HG03460 (cell line): ENCODE results near the gene RNF14.

ENCODE experiments used
- ATAC-seq: cut with Tn5 transposase; IDR thresholded peaks from one replicate; pipeline ENCODE4 v1.9.1; 2021; ENCODE audit not compliant: unreplicated experiment

Gene RNF14

DNA sequence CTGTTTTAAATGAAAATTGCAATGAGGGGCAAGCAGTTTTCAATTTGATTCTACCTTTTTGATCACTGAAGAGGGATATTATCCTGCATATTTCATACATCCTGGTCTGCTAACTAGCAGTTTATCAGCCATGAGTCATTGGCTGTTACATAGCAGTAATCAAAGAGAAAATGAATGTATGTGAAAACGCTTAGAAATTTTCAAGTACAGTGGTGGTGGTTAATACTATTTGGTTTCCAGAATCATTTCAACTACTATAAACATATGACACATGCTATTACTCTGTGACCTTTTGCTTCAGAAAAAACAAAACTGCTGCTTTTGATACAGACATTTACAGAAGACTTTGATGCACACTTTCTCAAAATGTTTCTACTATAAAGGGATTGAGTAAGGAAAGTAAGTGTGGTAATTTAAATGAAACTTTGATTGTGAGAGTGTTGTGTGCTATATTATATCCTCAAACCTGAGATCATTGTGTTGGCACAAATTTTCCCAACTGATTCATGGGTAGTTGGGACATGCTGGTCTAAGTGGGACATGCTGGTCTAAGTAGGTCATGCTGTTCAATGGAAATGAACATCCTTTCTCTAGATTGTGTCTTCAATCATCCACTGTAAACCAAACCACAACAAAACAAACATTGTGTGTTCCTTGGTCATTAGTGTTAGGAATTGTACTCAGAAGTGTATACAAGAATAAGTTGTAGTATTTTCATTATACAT is 5.1 kb downstream of the RNF14 start:
- ATAC-seq: no peak

DNA sequence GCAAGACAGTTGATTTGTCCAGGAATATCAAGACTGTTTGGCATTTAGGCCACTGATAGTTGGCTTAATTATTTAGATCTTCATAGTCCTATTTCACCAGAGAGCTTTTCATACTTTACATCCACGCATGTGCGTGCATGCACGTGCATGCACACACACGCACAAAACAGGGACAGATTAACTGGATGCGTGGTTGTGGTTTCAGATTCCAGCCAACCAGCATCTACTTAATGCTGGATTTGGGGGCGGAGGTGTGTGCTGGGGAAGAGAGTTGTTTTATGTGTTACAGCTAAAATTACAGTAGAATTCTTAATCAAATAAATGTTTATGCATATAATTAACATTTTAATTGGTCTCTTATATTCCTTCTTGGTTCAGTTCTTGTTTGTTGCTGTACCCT is 7.3 kb downstream of the RNF14 start:
- ATAC-seq: no peak

- ATAC-seq: no peak
Measured at GRCh38 chr5:141978389-141978788, 9.5 kb downstream of the RNF14 start.

DNA sequence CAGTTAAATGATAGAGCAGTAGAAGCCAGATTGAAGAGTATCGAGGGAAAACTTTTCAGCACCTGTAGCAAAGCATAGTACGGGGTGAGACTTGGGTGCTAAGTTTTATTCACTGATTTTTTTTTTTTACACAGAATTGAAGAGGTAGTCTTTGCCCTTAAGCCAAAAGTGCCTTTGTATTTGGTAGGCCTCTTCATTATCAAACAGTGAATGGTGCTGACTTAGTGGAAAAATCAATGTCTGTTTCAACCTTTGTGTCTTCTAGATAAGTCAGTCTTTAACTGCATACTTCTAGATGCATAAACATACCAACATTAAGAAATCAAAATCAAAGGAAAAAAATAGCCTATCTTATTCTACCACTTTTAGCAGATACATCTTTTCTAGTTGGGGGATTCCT is 13.7 kb downstream of the RNF14 start:
- no peak for ATAC-seq

GRCh38 chr5:141986072-141986471 is 17.2 kb downstream of the RNF14 start:
- ATAC-seq: no peak

DNA sequence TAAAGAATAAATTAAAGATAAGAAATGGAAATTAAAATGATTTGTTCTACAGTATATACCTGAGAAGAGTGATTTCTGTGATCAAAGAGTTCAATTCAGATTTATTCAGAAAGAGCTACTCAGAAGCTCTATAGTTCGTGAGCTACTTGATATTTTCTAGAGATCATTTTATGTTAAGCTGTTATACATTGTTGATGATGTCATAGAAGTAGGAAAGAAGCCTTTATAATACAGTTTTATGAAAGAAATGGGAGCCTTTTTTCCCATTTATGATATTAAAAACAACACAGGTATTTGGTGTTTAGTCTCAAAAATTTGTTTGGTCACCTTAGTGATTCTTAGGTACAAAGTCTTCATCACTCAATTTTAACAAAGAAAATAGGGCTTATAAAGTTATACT is 20.8 kb downstream of the RNF14 start:
- ATAC-seq: no peak

GRCh38 chr5:141992349-141992963 is 23.6 kb downstream of the RNF14 start:
- ATAC-seq: no peak

- no peak for ATAC-seq
Measured at GRCh38 chr5:141994511-141995136, 25.7 kb downstream of the RNF14 start.

- ATAC-seq: no peak
Measured at GRCh38 chr5:141995656-141996055, 26.8 kb downstream of the RNF14 start.

DNA sequence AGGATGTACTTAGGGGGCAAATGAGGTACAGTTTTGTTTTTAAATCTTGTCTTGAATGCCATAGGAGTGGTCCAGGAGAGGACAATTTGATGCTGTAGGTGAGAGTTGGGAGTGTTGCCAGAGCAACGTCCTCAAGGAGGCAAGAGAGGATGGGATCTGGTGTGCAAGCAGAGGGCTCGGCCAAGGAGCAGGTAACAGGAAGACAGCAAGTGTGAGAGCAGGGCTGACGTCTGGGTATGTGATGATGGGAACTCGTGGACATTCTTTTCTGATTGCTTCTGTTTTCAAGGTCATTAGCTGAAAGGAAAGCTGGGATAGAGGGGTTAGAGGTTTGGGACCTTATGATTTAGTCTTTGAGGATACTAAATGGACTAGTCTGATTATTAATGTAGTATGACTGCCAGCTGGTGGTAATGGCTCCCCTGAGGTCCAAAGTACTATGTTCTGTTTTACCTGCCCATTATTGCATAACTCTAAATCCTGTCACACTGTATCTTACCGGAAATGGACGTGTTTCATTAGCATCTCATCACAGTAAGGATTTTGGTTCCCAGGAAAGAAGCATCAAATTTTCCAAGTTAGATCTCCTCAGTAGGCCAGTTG is 28.6 kb downstream of the RNF14 start:
- ATAC-seq: no peak

DNA sequence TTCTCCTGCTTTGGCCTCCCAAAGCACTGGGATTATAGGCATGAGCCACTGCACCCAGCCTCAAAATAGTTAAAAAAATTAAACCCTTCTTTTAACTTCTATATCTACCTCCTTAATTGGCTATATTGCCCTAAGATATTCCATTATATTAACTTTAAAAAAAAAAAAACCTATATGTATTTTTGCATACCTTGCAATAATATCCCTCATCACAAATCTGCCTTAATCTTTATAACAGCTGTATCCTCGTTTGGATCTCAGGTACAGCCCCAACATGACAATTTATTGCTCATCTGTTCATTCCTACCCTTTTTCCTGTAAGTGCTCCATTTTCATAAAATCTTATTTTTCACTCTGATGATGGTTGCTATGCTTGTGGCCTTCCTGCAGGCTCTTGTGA is 31.3 kb downstream of the RNF14 start:
- no peak for ATAC-seq

DNA sequence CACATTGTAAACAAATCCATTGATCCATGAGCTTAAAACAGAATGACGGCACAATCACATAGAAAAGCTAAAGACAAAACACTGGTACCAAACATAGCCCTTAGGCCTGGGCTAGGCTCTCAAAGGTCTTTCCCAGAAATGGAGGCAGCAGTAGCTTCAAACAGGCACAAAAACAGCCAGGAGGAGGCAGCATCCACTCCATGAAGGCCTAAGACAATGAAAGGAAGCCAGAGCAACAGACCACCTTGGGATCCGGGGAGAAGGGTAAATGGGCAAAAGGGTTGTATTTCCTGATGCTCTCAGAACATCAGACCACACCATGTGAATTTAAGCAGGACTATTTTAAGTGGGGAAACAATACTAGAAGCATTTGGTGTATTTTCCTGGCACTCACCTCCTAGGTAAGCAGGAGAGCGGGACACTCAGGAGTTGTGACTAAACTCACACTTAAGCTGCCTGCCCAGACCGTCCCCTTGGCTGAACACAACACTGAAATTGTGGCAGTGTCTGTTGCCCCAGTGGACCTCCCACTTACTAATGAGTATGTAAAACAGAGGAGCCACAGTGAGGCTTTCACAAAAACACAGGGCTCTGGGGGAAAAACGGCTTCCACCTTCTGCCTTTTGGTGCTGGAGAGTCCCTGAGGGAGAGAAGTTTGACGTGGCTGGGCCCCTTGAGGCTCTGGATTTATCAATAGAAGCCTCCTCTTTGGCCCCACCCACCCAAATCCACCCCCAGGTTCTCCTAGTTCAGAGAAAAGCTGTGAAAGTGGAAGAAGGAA is 32.0 kb downstream of the RNF14 start:
- ATAC-seq: no peak

GRCh38 chr5:142003266-142003800 is 34.4 kb downstream of the RNF14 start:
- no peak for ATAC-seq

DNA sequence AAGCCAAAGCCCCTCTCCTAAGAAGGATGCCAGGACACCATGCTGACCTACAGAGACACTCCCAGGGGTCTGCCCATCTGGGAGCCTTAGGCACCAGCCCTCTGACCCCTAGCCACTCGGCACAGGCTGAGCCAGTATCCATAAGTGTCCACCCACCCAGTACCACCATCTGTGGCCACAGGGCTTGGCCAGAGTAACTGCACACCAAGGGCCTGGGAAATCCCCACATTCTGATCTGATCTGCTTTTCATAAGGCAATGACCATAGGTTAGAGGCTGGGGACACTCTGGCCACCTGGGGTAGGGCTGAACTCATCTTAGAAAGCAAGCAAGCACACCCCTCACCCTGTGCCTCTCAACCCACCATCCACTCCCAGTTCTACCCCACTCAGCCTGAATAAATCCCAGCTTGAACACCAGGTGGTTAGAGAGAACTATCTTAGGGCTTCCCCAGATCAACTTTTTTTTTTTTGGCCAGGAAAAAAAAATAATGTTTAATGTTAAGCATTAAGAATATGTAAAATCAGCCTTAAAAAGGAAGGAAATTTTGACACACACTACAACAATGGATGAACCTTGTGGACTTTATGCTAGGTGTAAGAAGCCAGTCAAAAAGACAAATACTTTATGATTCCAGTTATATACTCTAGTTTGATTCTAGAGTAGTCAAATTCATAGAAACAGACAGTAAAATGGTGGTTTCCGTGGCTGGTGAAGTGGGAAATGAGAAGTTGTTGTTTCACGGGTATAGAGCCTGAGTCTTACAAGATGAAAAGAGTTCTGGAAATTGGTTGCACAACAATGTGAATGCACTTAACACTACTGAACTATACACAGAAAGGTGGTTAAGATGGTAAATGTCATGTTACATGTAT is 37.7 kb downstream of the RNF14 start:
- no peak for ATAC-seq

GRCh38 chr5:142007237-142007544 is 38.3 kb downstream of the RNF14 start:
- ATAC-seq: no peak

- ATAC-seq: no peak
Measured at GRCh38 chr5:142008813-142009212, 39.9 kb downstream of the RNF14 start.

GRCh38 chr5:142009886-142010285 is 41.0 kb downstream of the RNF14 start:
- no peak for ATAC-seq

DNA sequence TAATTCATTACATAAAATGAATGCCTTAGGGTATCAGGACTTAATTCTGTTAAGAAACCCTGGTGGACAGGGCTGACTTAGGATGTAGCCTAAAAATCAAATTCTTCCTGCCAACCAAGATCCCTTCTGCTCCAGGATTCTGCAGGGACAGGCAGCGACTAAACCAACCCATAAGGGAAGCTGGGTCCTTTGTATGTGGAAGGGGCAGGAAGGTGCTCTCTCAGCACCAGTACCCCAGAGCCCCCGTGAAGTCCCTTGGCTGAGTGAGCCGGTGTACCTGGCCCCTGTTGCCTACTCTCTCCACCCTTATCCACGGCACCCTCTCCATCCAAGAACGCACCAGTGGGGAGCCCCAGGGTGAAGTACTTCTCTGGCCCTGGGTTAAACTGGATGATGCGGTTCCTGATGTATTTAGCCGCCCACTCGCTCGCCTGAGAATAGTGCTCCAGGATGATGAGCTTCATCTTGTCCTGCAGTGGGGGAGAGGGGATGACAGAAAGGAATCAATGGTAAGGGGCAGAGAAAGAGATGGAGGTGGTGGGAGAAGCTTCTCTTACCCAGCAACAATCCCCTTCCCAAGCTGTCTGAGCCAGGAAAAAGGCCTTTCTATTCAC is 42.8 kb downstream of the RNF14 start:
- ATAC-seq: no peak

DNA sequence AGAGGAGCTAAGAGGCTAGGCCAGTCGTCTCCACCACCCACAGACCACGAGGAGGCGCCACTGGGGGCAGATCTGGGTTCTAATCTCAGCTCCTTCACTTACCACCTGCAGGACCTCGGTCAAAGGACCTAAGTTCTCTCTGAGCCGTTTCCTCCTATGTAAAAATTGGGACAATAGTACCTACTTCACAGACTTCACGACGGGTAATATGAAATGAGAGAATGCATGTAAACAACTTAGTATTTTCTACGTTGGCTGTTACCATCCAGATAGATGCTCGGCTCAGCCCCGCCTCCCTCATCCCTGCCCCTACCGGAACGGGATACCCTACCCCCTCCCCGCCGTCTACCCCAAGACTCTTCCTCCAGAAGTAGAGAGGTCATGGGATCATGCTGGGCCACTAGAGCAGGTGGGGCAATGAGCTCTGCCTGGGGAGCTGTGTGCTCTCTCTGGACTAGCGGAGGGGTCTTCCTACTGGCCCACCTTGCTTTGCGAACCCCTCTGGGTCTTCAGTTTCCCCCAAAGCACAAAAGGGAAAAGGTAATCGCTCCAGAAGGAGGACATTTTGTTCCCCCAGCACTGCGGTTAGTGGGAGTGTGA is 43.4 kb downstream of the RNF14 start:
- no peak for ATAC-seq
